Endodermal cell (in vitro differentiated cells): ENCODE data around the gene SMIM35. TPM values are rescaled to one million over a fixed set of nuclear protein-coding genes. Genes with fewer than 3 reads are reported as not detected.
A peak's percentile ranks its signal among the peaks of the same experiment; 100 is the strongest.
"Not testable (repeated sequence)": the region's sequence is repeated elsewhere in the genome, so short reads cannot be mapped to it uniquely, and the experiment has no call there.

ENCODE experiments used
- DNase-seq: peaks from one replicate; pipeline ENCODE4 v3.0.0-alpha.2; 2017
- H3K27ac ChIP-seq: 2 replicates; pipeline ENCODE4 v1.5.1; 2013; ENCODE audit warnings: mild to moderate bottlenecking, low read depth, low read length, moderate library complexity
- H3K27me3 ChIP-seq: 2 replicates; pipeline ENCODE4 v1.6.1; 2013; ENCODE audit warnings: mild to moderate bottlenecking, low read length, moderate library complexity; ENCODE audit not compliant: insufficient read depth, control insufficient read depth, poor library complexity, severe bottlenecking
- H3K36me3 ChIP-seq: 2 replicates; pipeline ENCODE4 v1.7.0; 2013; ENCODE audit warnings: mild to moderate bottlenecking, low read length, moderate library complexity; ENCODE audit not compliant: control insufficient read depth, insufficient read depth
- H3K4me1 ChIP-seq: one replicate; pipeline ENCODE4 v1.7.0; 2013; ENCODE audit warnings: low read length; ENCODE audit not compliant: control insufficient read depth, insufficient read depth
- H3K4me3 ChIP-seq: 2 replicates; pipeline ENCODE4 v1.5.1; 2013; ENCODE audit warnings: mild to moderate bottlenecking, low read length, moderate library complexity
- H3K9ac ChIP-seq: 2 replicates; pipeline ENCODE4 v1.6.1; 2013; ENCODE audit warnings: mild to moderate bottlenecking, low read length, moderate library complexity; ENCODE audit not compliant: poor library complexity, severe bottlenecking; ENCODE audit errors: extremely low read depth
- H3K9me3 ChIP-seq: 2 replicates; pipeline ENCODE4 v1.6.1; 2013; ENCODE audit warnings: mild to moderate bottlenecking, low read length, moderate library complexity; ENCODE audit not compliant: control insufficient read depth
- H3K27ac Mint-ChIP-seq: 2 replicates; pipeline ENCODE4 v1.8.0; 2020; ENCODE audit warnings: mixed read lengths
- H3K27me3 Mint-ChIP-seq: 2 replicates; pipeline ENCODE4 v1.8.0; 2021; ENCODE audit warnings: mild to moderate bottlenecking, mixed read lengths; ENCODE audit not compliant: insufficient read depth
- H3K36me3 Mint-ChIP-seq: 2 replicates; pipeline ENCODE4 v1.8.0; 2020; ENCODE audit warnings: low read depth, mixed read lengths
- H3K4me1 Mint-ChIP-seq: 2 replicates; pipeline ENCODE4 v1.8.0; 2020; ENCODE audit warnings: mixed read lengths
- H3K4me3 Mint-ChIP-seq: 2 replicates; pipeline ENCODE4 v1.8.0; 2020; ENCODE audit warnings: mild to moderate bottlenecking, moderate library complexity, mixed read lengths
- H3K9me3 Mint-ChIP-seq: 2 replicates; pipeline ENCODE4 v1.8.0; 2020; ENCODE audit warnings: mild to moderate bottlenecking, mixed read lengths
- CTCF ChIP-seq: fragments of 200-600 bp; sonication (generic); conservative IDR thresholded peaks from 2 replicates; pipeline ENCODE4 v1.5.0; 2021; ENCODE audit warnings: antibody characterized with exemption, mild to moderate bottlenecking
- WGBS, 2 experiments: methylation state at CpG; one replicate each; pipeline versions ENCODE4 v1.1.5 to v1.1.7; 2013; ENCODE audit warnings: missing lambda C conversion rate in 2 of 2, mixed read lengths in 1 of 2; ENCODE audit not compliant: insufficient coverage in 1 of 2, insufficient read length in 1 of 2; 5-methylcytosine and 5-hydroxymethylcytosine counted together
- total RNA-seq, 2 donors: library from RNA; stranded (reverse); fragmentation: NEBNext Ultra II Directional in 1 of 2; extraction: Animal tissue kit (Norgen Biotek cat#: 25700) in 1 of 2; gene quantifications; 2 replicates in 1 of 2; 3 replicates in 1 of 2; pipeline ENCODE4 v1.2.1, GENCODE V29; 2021

The SMIM35 gene
- total RNA-seq, 2 donors from 2014 or later: not detected

- DNase-seq: no peak
- H3K4me1 Mint-ChIP-seq: peaks cover 34% of the 10 kb centered on the region
- TF ChIP-seq CTCF: no peak
- WGBS, 2 experiments: 81 to 87% methylated on average over 8 to 9 of the region's 9 CpGs
- Histone ChIP-seq H3K9ac (no peak overlapping the region), H3K36me3 (no peaks in the 10 kb centered on the region), H3K4me3 (no peak overlapping the region), H3K4me1 (peaks cover 20% of the 10 kb centered on the region), H3K9me3 (no peaks in the 10 kb centered on the region), H3K27ac (no peak overlapping the region), H3K27me3 (no peaks in the 10 kb centered on the region)
- H3K9me3 Mint-ChIP-seq: no peaks in the 10 kb centered on the region
- no peak overlapping the region for H3K4me3 Mint-ChIP-seq
- peaks cover 2% of the 10 kb centered on the region for H3K27me3 Mint-ChIP-seq
- H3K27ac Mint-ChIP-seq: no peak overlapping the region
- no peaks in the 10 kb centered on the region for H3K36me3 Mint-ChIP-seq
Observed at GRCh38 chr11:118064956-118065355, 21.8 kb downstream of the SMIM35 start.

GRCh38 chr11:118062631-118063030 is 24.1 kb downstream of the SMIM35 start:
- not testable (repeated sequence) for H3K27ac Mint-ChIP-seq, H3K4me3 ChIP-seq, H3K9me3 ChIP-seq, H3K4me3 Mint-ChIP-seq, H3K9ac ChIP-seq, H3K9me3 Mint-ChIP-seq, H3K27me3 Mint-ChIP-seq, H3K27ac ChIP-seq, H3K36me3 Mint-ChIP-seq, H3K36me3 ChIP-seq, H3K27me3 ChIP-seq
- H3K4me1 ChIP-seq: peaks cover 20% of the 10 kb centered on the region
- 97 to 100% methylated on average over 1 to 5 of the region's 5 CpGs for WGBS, 2 experiments
- peaks cover 34% of the 10 kb centered on the region for H3K4me1 Mint-ChIP-seq
- peak; percentile 29 for DNase-seq

- H3K27me3 Mint-ChIP-seq, H3K36me3 Mint-ChIP-seq, H3K27me3 ChIP-seq, H3K27ac Mint-ChIP-seq, DNase-seq, H3K9me3 ChIP-seq, H3K36me3 ChIP-seq, H3K9me3 Mint-ChIP-seq, H3K4me3 Mint-ChIP-seq, H3K27ac ChIP-seq, H3K9ac ChIP-seq, H3K4me3 ChIP-seq: not testable (repeated sequence)
- peaks cover 20% of the 10 kb centered on the region for H3K4me1 ChIP-seq
- peaks cover 38% of the 10 kb centered on the region for H3K4me1 Mint-ChIP-seq
- WGBS, 2 experiments: 83 to 92% methylated on average over 1 to 5 of the region's 5 CpGs
Observed at GRCh38 chr11:118062181-118062580, 24.6 kb downstream of the SMIM35 start.

- TF ChIP-seq CTCF: no peak
Observed at GRCh38 chr11:118061586-118062125, 25.1 kb downstream of the SMIM35 start.

More at GRCh38 chr11:118061586-118062125, 25.1 kb downstream of the SMIM35 start:
- H3K27me3 ChIP-seq: no peaks in the 10 kb centered on the region
- Mint-ChIP-seq H3K36me3 (no peaks in the 10 kb centered on the region), H3K4me3 (no peak overlapping the region), H3K4me1 (peaks cover 34% of the 10 kb centered on the region), H3K27ac (no peak overlapping the region), H3K9me3 (no peaks in the 10 kb centered on the region), H3K27me3 (peaks cover 7% of the 10 kb centered on the region)
- H3K9ac ChIP-seq: no peak overlapping the region
- no peak overlapping the region for H3K27ac ChIP-seq
- WGBS, 2 experiments: 93 to 95% methylated on average over 6 of the region's 6 CpGs
- no peaks in the 10 kb centered on the region for H3K9me3 ChIP-seq
- H3K4me3 ChIP-seq: no peak overlapping the region
- H3K36me3 ChIP-seq: no peaks in the 10 kb centered on the region
- peaks cover 14% of the 10 kb centered on the region for H3K4me1 ChIP-seq
- DNase-seq: peak; percentile 10
